ENCODE results near the gene DPM2.

The DPM2 gene

GRCh38 chr9:127934248-127934647, 3.4 kb downstream of the DPM2 start:
- no peak for DNase-seq

DNA sequence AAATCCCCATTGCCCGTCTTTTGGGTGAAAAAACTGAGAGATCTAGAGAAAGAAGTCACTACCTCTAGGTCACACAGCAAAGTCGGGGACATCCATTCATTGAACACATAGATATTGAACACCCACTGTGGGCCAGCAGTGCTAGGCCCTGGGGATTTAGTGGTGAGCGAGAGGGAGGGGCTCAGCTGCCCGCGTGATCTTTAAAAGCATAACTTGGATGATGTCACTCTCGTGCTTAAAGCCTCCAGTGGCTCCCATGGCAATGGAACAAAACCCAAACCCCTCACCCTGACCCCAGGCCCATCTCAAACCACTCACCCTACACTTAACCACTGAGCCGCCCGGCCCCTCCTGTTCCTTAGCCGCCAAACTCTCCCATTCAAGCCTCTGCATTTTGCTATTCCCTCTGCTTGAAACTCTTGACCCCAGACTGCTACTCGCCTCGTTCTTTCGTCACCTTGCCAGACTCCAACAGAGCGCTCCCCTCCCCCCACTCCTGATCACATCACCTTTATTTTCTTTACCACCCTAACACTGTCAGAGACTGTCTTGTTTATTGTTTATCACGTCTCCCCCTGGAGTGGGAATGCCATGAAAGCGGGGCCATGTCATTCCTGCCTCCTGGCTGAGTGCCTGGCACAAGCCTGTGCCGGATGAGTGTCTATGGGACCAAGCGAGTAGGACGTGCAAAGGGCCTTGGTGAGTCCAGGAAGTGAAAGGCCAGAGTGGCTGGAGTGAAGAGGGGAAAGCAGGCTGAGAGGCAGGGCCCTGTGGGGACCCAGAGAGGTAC, 6.4 kb downstream of the DPM2 start:
- no peak for DNase-seq

GRCh38 chr9:127930231-127931091, 7.2 kb downstream of the DPM2 start, which contains the start of gene PIP5KL1:
Gene PIP5KL1 (minus strand): TSS chr9:127930777. CDS start chr9:127930752, 25 bp downstream.
- no peak for DNase-seq

DNA sequence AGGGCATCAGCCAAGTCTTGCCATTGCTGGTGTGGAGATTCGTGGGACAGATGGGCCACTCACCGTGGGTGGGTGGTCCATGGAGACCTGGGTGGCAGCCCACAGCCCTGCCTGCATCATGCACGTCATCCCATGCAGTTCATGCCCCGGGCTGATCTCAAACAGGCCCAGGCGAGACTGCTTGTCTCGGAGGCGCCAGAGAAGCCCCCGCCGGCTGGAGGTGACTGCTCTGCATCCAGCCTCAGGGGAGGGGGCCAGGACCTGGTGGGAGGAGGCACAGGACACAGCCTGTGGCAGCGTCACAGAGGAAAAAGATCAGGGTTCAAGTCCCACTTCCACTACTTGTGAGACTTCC, 8.1 kb downstream of the DPM2 start:
- no peak for DNase-seq

DNA sequence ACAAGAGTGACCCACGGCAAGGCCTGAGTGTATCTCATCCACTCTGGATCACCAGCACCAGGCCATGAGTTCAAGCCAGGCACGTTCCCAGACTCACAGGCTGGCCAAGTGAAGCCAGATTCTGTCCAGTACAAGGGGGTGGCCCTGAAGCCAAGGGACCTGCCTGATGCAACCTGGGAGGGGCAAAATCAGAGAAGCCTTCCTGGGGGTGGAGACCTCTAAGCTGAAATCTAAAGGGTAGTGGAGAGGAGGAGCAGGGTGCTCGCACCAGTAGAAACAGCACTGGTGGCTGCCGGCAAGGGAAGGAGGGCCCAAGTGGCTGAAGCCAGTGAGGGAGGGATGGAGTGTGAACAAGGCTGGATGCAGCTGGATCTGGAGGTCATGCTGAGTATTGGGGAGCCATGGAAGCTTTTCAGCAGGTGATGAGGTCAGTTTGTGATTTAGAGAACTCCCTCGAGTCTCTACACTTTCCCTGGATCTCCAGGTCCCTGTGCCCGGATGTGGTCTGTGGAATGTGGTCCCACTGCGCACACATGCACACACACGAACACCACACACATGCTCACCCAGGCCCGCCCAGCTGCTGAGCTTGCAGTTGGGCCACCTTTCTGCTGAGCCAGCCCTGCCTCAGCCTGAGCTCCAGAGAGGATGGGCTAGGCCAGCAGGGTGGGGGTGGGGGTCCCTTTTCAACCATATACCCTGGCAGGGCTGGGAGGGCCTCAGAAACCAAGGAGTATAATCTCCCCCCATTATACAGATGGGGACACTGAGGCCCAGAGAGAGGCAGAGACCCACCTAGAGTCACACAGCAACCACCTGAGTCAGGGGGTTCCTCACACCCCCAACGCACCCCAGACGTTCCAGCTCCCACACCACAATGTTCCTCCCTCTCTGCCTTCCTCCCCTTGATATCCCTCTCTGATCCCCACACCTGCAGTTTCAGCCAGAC, 8.7 kb downstream of the DPM2 start:
- no peak for DNase-seq

DNA sequence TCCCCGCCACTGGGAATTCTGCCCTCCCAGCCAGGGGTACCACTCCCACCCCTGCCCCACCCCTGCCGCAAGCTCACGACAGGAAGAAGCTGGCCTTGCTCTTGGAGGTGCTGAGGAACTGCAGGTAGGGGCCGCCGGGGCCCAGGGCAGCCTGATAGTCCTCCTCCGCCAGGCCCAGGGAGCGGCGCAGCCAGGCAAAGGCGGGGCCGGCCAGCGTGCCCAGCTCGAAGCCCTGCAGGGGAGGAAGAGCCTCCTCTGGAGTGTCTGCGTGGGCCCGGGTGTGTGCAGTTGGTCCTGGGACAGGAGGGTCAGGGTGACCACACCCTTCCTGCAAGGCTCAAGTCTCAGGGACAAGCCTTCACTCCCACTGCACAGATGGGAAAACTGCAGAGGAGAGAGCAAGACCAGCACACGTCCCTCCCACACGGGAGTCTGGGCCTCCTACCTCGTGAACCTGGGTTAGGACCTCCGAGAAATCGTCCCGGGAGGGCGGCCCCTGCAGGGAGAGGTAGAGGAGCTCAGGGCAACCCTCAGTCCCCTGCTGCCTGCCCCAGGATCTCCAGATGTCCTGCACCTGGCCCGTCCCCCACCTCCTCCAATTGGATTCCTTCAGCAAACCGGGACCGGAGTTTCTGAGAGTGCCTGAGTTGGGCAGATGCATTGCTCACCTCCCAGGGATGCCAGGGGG, 9.5 kb downstream of the DPM2 start:
- no peak for DNase-seq

- DNase-seq, result no peak
Observed at GRCh38 chr9:127927201-127927987, 10.3 kb downstream of the DPM2 start.

DNA sequence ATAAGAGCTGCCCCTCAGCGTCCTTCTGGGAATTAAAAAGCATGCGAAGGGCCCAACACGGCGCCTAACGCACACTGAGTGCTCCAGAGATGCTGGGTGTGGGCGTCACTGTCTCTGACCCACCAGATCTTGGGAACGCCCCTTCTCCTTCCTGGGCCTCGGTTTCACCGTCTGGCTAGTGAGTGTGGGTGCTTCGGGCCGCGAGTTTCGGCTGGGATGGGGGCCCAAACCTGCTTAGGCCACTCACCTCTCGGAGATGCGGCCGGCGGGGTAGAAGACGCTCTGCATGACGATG, 10.8 kb downstream of the DPM2 start:
- DNase-seq, result no peak

- DNase-seq, result no peak
Observed at GRCh38 chr9:127925959-127926905, 11.4 kb downstream of the DPM2 start.

DNA sequence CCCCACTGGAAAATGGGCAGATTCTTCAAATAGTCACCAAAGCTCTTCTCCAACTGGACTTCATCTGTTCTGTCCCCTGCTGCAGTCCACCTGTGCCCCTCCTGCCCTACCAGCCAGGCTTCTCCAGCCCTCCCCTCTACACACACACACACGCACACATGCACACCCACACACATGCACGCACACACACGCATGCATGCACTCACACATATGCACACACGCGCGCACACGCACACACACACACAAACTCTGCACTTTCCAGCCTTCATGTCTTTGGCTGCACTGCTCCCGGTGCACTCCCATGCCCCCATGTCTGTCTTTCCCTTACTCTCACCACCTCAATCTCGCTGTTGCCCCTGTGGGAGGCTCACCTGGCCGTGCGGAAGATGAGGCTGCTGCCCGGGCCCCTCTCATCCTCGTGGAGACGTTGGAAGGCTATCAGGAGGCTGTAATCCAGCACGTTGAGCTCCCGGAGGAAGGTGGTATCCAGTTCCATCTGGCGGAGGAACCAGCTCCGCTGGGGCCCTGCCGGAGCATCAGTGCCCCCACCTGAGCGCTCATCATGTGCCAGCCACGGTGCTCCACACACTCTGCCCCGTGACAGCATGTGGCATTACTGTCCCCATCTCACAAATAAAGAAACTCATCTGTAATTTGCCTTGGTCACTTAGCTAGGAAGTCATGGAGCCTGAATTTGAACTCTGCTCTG, 12.8 kb downstream of the DPM2 start:
- no peak for DNase-seq

DNA sequence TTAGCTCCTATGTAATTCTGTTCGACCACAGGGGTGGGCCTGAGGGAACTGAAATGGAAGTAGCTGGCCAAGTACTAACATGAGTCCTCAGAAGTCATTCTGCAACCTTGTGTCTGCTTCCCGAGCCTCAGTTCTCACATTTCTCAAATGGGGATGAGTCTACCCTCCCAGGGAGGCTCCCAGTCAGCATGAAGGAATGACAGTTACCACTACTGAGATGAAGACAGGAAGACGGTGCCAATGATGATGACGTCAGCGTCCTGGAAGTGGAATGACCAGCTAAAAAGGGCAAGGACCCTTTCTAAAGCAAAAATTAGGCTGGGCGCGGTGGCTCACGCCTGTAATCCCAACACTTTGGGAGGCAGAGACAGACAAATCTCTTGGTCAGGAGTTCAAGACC, 13.9 kb downstream of the DPM2 start:
- no peak for DNase-seq

- no peak for DNase-seq
Observed at GRCh38 chr9:127923046-127923445, 14.6 kb downstream of the DPM2 start.

GRCh38 chr9:127921557-127922120, 16.0 kb downstream of the DPM2 start:
- DNase-seq, result peak; percentile 25

DNA sequence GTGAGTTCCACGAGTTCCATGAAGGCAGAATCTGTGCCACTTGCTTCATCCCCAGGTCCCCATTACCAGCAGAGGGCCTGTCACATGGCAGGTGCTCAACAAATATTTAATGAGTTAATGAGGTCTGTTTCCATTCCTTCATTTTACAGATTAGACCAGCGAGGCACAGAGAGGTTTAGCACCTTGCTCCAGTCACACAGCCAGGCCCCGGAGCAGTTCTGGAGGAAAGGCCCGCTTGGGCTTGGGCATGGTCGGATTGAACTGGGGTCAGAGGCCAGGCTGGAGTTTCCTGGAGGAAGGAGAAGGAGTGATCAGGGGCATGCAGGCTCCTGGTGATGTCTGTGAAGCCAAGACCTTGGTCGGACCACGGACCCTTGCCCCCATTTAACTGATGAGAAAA, 16.9 kb downstream of the DPM2 start:
- DNase-seq, result no peak

DNA sequence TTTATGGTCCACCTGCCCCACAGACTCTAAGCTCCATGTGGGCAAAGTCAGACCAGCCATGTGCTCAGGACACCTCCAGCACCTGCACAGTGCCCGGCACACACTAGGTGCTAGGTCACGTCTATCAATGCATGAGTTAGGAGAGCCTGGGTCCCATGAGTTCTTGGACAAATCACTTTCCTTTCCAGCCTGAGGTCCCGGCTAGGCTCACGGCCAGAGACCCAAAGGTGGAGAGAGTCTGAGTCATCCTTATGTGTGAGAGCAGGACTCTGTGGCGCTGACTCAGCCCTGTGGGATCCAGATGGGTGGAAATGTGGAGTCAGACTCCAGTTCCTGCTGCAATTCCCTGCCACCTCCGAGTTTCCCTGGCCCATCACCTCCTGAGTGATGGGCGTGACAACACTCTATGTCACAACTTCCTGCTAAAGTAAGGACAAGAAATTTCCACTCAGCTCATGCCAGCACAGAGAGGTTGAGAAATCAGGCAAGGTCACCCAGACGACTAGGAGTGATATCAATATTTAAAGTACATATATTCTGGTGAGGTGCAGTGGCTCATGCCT, 18.3 kb downstream of the DPM2 start:
- no peak for DNase-seq

DNA sequence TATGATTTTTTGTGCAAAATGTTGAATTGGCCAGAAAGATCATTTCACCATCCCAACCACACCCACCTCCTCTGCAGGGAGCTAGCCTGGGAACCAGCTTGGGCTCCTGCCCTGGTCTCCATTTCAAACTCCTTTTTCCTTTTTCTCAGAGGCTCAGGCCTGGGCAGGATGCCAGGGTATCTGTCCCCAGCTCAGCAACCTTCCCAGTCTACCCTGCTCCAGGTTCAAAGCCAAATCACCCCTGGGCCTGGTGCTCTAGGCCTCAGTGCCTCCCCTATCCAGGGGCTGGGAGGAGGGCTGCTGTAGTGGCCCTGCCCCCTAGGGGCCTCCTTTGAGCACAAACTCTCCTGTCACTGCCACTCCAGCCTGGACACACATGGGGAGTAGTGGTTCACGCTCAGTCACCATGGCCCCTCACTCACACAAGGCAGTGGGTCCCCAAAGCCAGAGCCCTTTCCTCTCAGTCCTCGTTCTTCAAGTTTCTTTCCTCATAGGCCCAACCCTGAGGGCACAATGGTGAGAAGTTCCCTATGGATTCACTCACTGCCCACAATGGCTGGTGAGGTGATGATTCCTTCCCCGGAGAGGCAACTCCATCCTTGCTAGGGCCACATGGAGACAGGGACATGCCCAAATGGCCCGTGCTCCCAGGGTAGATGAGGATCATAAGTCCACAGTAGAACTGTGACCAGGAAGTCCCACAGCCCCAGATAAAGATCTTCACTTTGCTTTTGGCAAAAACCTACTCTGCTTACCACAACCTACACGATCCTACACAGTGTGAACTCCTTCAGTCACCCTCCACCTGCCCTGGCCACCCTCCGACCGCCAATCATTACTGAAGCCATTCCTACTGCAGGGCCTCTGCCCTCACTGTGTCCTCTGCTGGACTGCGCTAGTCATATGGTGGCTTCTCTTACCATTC, 19.2 kb downstream of the DPM2 start:
- DNase-seq, result no peak

DNA sequence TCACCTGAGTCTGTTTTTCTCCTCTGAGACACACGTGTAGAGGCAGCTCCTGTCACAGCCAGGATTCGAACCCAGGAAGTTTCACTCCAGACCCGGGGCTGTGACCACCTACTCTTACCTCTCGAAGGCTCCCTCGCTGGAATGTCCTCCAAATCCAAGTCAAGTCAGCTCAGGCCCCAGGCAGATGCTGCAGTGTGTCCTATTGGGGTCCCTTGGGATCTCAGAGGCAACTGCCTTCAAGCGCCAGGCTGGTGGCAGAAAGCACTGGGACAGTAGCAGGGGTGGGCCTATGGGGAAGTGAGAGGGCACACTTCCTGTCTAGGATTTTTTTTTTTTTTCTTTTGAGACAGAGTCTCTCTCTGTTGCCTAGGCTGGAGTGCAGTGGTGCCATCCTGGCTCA, 20.1 kb downstream of the DPM2 start:
- DNase-seq, result no peak

Data from KG1 (cell line).